GM18858 (cell line): ENCODE measurements around the gene HAND2.

Experiments used
- ATAC-seq: cut with Tn5 transposase; IDR thresholded peaks from one replicate; pipeline ENCODE4 v1.9.1; 2021; ENCODE audit not compliant: unreplicated experiment

HAND2 gene

DNA sequence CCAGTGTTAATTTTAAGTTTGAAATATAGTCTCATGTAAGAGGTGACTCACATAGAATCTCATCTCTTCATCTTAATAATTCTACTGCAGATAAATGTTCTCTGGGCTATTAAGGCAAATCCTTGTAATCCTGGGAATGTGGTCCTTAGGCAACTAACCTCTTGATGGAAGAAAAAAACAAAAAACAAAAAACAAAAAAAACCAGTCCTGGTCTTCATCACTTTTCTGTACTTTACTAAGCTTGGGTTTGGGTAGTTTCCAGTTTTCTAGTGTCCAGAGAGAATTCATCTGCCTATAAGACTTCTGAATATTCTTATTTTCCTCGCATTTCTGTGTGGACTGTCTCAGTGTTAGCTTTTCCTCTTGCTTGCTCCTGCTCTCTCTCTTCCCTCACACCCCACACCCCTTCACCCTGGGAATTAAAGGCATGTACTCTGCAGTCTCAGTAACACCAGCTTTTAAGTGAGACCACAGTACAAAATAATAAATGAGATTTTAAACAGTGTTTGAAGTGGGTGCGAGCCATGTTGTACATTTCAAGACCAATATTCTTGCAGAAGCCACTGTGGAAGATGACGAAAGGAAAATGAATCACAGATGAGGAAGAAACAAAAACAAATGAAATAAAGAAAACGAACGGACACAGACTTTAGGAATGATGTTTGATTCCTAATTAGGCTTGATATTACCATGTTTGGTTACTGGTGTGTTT lies 51.7 kb downstream of the HAND2 start:
- no peak for ATAC-seq

DNA sequence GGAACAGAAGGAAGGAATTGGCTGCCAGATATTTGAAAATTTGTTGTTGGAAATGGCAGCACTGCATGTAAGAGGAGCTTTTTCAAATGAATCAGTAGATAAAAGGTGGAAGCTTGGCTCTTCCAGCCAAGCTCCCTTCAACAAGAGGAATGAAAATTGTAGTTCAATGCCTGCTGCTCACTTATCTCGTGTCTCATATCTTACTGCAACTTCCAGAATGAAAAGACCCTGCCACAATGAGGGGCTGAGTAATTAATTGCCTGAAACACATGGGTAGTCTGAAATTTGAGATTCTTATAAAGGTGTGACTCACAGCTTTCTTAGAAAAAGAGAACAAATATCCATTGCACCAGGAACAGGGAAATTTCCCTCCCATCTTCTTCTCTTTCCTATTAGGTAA lies 53.0 kb downstream of the HAND2 start:
- ATAC-seq: no peak
